ENCODE data around the gene N4BP2L1.

DNA sequence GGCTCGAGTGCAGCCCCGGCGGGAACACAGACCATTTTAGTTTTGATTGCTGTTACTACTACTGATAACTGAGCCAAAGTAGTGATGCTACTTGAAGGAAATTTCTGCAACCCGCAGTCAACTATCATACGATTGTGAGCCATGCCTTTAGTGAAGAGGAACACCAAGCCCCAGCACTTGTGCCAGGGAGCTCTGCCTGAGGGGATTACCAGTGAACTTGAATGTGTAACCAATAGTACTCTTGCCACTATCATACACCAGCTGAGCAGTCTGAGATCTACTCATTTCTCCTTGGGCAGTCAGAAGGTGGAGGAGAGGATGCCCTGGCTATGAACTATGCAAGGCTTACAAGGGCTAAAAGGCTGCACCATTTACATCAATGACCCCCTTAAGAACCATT lies 49.0 kb upstream of the N4BP2L1 start:
- TF ChIP-seq CTCF (IDR thresholded peaks at IDR 0.05), result no peak
- no peak for TF ChIP-seq POLR2A (IDR thresholded peaks at IDR 0.05)
